DMS 273 (cell line): ENCODE results near the gene CARMIL3.

Experiments used
- DNase-seq: peaks from one replicate; lab custom pipeline; 2025; ENCODE audit not compliant: unreplicated experiment; lab: John Stamatoyannopoulos, UW

The CARMIL3 gene

GRCh38 chr14:24113801-24114531 is 62.2 kb downstream of the CARMIL3 start:
- peak; percentile 94 for DNase-seq

- DNase-seq = peak; percentile 100
Measured at GRCh38 chr14:24114532-24115421, 63.0 kb downstream of the CARMIL3 start, which contains the start of the genes DCAF11 and NRL. DCAF11 (plus strand) TSS chr14:24114777; CDS start chr14:24115595, 818 bp downstream. NRL (minus strand) TSS chr14:24114949; CDS start chr14:24082848, 32,101 bp downstream.

GRCh38 chr14:24115422-24116127 is 63.8 kb downstream of the CARMIL3 start:
- DNase-seq = no peak

- no peak for DNase-seq
Measured at GRCh38 chr14:24116128-24116814, 64.5 kb downstream of the CARMIL3 start.

GRCh38 chr14:24117179-24117578 is 65.4 kb downstream of the CARMIL3 start:
- DNase-seq = no peak
